Mesenchymal stem cell (in vitro differentiated cells and primary cell): ENCODE data around the gene HOXC10.

Experiments used
- DNase-seq: peaks from one replicate; pipeline ENCODE4 v3.0.0-alpha.2; 2013
- H2AFZ ChIP-seq: one replicate; pipeline ENCODE4 v1.6.1; 2013; ENCODE audit warnings: low read depth, mild to moderate bottlenecking, control low read depth, inconsistent platforms, low read length, moderate library complexity
- H2AK5ac ChIP-seq: 2 replicates; pipeline ENCODE4 v1.6.1; 2013; ENCODE audit warnings: low read length, moderate library complexity, mild to moderate bottlenecking, inconsistent platforms; ENCODE audit not compliant: severe bottlenecking
- H2BK120ac ChIP-seq: one replicate; pipeline ENCODE4 v1.6.1; 2013; ENCODE audit warnings: low read depth, mild to moderate bottlenecking, inconsistent platforms, low read length, moderate library complexity
- H2BK12ac ChIP-seq, 2 experiments: one replicate each; pipeline ENCODE4 v1.6.1; 2013; ENCODE audit warnings: inconsistent platforms in 2 of 2, low read length in 2 of 2, mild to moderate bottlenecking in 2 of 2, moderate library complexity in 2 of 2, control low read depth in 1 of 2
- H2BK15ac ChIP-seq: one replicate; pipeline ENCODE4 v1.6.1; 2013; ENCODE audit warnings: mild to moderate bottlenecking, low read depth, inconsistent platforms; ENCODE audit not compliant: poor library complexity, severe bottlenecking
- H2BK5ac ChIP-seq: 2 replicates; pipeline ENCODE4 v1.6.1; 2013; ENCODE audit warnings: low read depth, mild to moderate bottlenecking, low read length, control low read depth, inconsistent platforms; ENCODE audit not compliant: poor library complexity, severe bottlenecking
- H3K14ac ChIP-seq, 2 experiments: one replicate each; pipeline ENCODE4 v1.6.1; 2013; ENCODE audit warnings: inconsistent platforms in 2 of 2, low read length in 2 of 2, control low read depth in 1 of 2, mild to moderate bottlenecking in 1 of 2, moderate library complexity in 1 of 2
- H3K18ac ChIP-seq, 2 experiments: one replicate each; pipeline ENCODE4 v1.6.1; 2013; ENCODE audit warnings: inconsistent platforms in 2 of 2, low read length in 2 of 2, control low read depth in 1 of 2, low read depth in 1 of 2, mild to moderate bottlenecking in 1 of 2
- H3K23ac ChIP-seq, 2 experiments: one replicate each; pipeline ENCODE4 v1.6.1; 2013; ENCODE audit warnings: inconsistent platforms in 2 of 2, low read length in 2 of 2, mild to moderate bottlenecking in 2 of 2, moderate library complexity in 2 of 2, control low read depth in 1 of 2
- H3K27ac ChIP-seq: 2 replicates; pipeline ENCODE4 v1.5.1; 2013; ENCODE audit warnings: mild to moderate bottlenecking, moderate library complexity, low read length, control low read depth, inconsistent platforms; ENCODE audit not compliant: poor library complexity, severe bottlenecking
- H3K27me3 ChIP-seq, 2 experiments: 2 replicates each; pipeline versions ENCODE4 v1.6.1 to v1.7.0; 2013; ENCODE audit warnings: low read length in 2 of 2, mild to moderate bottlenecking in 2 of 2, moderate library complexity in 2 of 2, control low read depth in 1 of 2, inconsistent platforms in 1 of 2; ENCODE audit not compliant: control insufficient read depth in 1 of 2, insufficient read depth in 1 of 2
- H3K36me3 ChIP-seq, 2 experiments: 2 replicates each; pipeline versions ENCODE4 v1.6.1 to v1.7.0; 2013; ENCODE audit warnings: low read length in 2 of 2, control low read depth in 1 of 2, inconsistent platforms in 1 of 2, low read depth in 1 of 2, mild to moderate bottlenecking in 1 of 2; ENCODE audit not compliant: insufficient read depth in 2 of 2, control insufficient read depth in 1 of 2
- H3K4ac ChIP-seq, 2 experiments: one replicate each; pipeline ENCODE4 v1.6.1; 2013; ENCODE audit warnings: inconsistent platforms in 2 of 2, low read length in 2 of 2, mild to moderate bottlenecking in 2 of 2, moderate library complexity in 2 of 2, control low read depth in 1 of 2, low read depth in 1 of 2
- H3K4me1 ChIP-seq: 2 replicates; pipeline ENCODE4 v1.6.1; 2013; ENCODE audit warnings: low read depth, low read length, control low read depth; ENCODE audit not compliant: control insufficient read depth, insufficient read depth
- H3K4me2 ChIP-seq: 2 replicates; pipeline ENCODE4 v1.6.1; 2013; ENCODE audit warnings: low read length, mild to moderate bottlenecking, inconsistent platforms; ENCODE audit not compliant: poor library complexity, severe bottlenecking
- H3K4me3 ChIP-seq, 2 experiments: 2 replicates each; pipeline versions ENCODE4 v1.5.1 to v1.7.0; 2013; ENCODE audit warnings: low read length in 2 of 2, mild to moderate bottlenecking in 2 of 2, control low read depth in 1 of 2, low read depth in 1 of 2; ENCODE audit not compliant: insufficient read depth in 1 of 2
- H3K79me1 ChIP-seq: replicated peaks from 2 replicates; pipeline ENCODE4 v1.6.1; 2013; ENCODE audit warnings: mild to moderate bottlenecking, control low read depth, low read length, inconsistent platforms; ENCODE audit not compliant: poor library complexity, severe bottlenecking
- H3K9ac ChIP-seq: 2 replicates; pipeline ENCODE4 v1.7.0; 2013; ENCODE audit warnings: mild to moderate bottlenecking, low read length, moderate library complexity
- H3K9me3 ChIP-seq: 2 replicates; pipeline ENCODE4 v1.7.0; 2013; ENCODE audit warnings: mild to moderate bottlenecking, low read length; ENCODE audit not compliant: control insufficient read depth
- H4K8ac ChIP-seq: one replicate; pipeline ENCODE4 v1.6.1; 2013; ENCODE audit warnings: inconsistent platforms, mild to moderate bottlenecking, low read length, moderate library complexity
- H4K91ac ChIP-seq: one replicate; pipeline ENCODE4 v1.6.1; 2013; ENCODE audit warnings: mild to moderate bottlenecking, low read length, inconsistent platforms
- WGBS: methylation state at CpG from one replicate; pipeline ENCODE4 v1.1.7; 2013; ENCODE audit warnings: mixed read lengths; 5-methylcytosine and 5-hydroxymethylcytosine counted together

Gene HOXC10

DNA sequence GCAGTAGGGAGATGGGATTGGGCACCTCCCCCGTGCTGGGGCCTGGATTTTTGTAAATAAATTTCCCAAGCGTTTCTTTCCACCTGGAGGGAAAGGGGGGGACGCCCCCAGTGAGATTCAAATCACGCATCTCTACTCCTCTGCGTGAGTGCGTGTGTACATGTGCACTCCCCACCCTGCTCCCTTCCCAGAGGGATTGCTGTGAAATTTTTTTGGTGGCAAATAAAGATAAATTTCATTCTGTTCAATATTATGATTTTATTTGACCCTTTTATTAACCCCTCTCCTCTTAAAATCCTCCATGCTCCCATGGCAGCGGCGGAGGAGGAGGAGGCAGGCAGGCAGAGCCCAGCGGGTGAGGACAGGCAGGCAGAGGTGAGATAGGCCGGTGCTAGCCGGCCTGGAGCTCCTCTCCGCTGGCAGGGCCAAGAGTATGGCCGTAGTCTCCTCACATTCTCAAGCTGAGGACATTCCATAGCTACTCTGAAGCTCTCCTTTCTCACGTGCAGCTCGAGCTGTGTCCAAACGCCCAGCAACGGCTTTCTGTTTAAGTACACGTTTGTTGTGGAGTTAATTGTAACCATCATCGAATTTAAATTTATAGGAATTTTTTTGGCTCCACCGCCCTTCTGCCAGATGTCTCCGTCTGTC, 8.6 kb upstream of the HOXC10 start:
- no peak overlapping the region for H4K91ac ChIP-seq
- no peak overlapping the region for H3K9ac ChIP-seq
- no peak overlapping the region for H2BK120ac ChIP-seq
- no peaks in the 10 kb centered on the region for H3K79me1 ChIP-seq
- no peak overlapping the region for H3K4ac ChIP-seq
- H3K14ac ChIP-seq = no peak overlapping the region
- H3K23ac ChIP-seq = no peak overlapping the region
- no peaks in the 10 kb centered on the region for H3K36me3 ChIP-seq
- 26% methylated on average over 17 of the region's 21 CpGs for WGBS
- peaks cover 23% of the 10 kb centered on the region for H3K4me1 ChIP-seq
- H2AFZ ChIP-seq = no peak overlapping the region
- no peak for DNase-seq
- no peak overlapping the region for H2BK5ac ChIP-seq
- peaks cover 59 to 91% of the 10 kb centered on the region in 2 experiments for H3K27me3 ChIP-seq
- no peak overlapping the region for H4K8ac ChIP-seq
- no peak overlapping the region for H2BK12ac ChIP-seq
- no peak overlapping the region for H2AK5ac ChIP-seq
- H3K27ac ChIP-seq = no peak overlapping the region
- no peak overlapping the region for H3K4me3 ChIP-seq
- H2BK15ac ChIP-seq = no peak overlapping the region
- no peak overlapping the region for H3K4me2 ChIP-seq
- no peaks in the 10 kb centered on the region for H3K9me3 ChIP-seq
- no peak overlapping the region for H3K18ac ChIP-seq

DNA sequence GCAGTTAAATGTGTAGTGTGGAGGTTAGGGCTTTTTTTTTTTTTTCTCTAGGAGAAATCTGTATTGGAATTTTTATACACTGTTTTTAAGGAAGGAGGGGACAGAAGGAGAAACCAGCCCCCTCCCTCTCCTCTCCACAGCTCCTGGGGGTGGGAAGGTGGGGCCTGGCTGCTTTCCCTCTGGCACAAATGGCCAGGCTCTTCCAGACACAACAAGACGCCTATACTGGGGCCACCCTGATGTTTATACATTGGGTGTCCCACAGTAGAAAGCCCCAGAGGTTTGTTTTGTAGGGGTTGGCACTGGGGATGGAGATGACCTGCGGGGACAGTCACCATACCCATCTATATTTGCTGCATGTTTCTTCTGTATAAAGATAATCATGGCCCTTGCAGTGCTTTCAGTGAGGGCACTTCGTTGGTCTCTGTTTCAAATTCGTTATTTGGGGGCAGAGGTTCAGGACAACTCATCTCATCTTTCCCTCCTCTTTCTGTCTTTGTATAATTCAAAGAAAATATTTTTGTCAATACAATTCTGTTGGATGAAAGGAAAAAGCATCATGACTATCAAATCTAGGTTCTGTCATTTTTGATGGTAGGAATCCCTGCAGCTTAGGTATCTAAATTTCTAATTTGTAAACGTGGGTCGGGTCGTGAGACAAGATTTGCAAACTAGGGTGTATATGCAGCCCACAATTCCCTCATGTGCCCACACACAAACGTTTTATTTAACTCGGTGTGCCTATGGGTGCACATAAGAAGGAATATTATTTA, 7.9 kb upstream of the HOXC10 start:
- no peaks in the 10 kb centered on the region for H3K79me1 ChIP-seq
- 12% methylated on average over 4 of the region's 9 CpGs for WGBS
- H4K91ac ChIP-seq = no peak overlapping the region
- no peaks in the 10 kb centered on the region for H3K9me3 ChIP-seq
- H3K18ac ChIP-seq = no peak overlapping the region
- H3K9ac ChIP-seq = no peak overlapping the region
- H3K4ac ChIP-seq = no peak overlapping the region
- no peak overlapping the region for H3K4me3 ChIP-seq
- peaks cover 52 to 91% of the 10 kb centered on the region in 2 experiments for H3K27me3 ChIP-seq
- H3K4me1 ChIP-seq = peaks cover 23% of the 10 kb centered on the region
- H2AK5ac ChIP-seq = no peak overlapping the region
- no peak overlapping the region for H2BK5ac ChIP-seq
- H2BK12ac ChIP-seq = no peak overlapping the region
- no peak overlapping the region for H2BK15ac ChIP-seq
- H3K4me2 ChIP-seq = no peak overlapping the region
- DNase-seq = no peak
- no peak overlapping the region for H3K14ac ChIP-seq
- no peak overlapping the region for H2AFZ ChIP-seq
- no peak overlapping the region for H2BK120ac ChIP-seq
- no peak overlapping the region for H4K8ac ChIP-seq
- H3K27ac ChIP-seq = no peak overlapping the region
- no peaks in the 10 kb centered on the region for H3K36me3 ChIP-seq
- no peak overlapping the region for H3K23ac ChIP-seq

DNA sequence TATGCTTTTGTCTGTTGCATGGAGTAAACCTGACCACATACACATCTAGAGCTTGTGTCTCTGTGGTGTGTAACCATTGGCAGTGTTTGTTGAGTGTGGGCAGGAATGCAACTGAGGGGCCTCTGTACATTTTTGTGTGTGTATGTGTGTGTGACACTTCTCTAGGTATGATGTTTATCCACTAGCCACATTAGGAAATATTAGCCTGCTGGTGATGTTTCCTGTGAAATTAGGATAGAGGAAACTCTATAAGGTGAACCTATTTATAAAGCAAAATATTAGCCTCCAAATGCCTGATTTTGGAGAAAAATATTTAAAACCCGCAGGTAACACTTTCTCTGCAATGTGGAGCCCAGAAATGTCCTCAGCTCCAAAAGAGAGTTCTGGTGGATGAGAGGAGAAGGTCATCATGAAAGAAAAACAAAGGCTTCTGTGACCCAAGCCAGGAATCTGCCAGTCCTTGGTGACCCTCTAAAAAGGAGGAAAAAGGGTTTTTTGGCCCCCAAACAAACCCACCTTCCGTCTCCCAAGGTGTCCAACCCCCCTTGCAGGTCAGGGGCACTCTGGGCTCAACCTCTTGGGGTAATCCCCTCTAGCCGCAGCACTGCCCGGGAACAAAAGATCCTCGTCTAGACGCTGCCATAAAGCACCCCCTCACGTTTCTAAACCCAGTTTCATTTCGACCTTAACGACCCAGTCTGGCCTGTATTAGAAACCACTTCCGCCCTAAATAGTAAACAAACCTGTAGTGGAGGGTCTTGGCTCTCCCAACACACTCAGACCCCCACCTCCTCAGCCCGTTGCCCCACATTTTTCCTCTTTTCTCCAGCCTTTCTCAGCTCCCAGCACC, 7.1 kb upstream of the HOXC10 start:
- Histone ChIP-seq H2BK12ac (no peak overlapping the region), H3K4me3 (no peak overlapping the region), H3K4me2 (no peak overlapping the region), H3K9ac (no peak overlapping the region), H2AK5ac (no peak overlapping the region), H3K27ac (no peak overlapping the region), H2BK15ac (peak overlapping the region; percentile 56), H2AFZ (no peak overlapping the region), H3K9me3 (no peaks in the 10 kb centered on the region), H3K18ac (no peak overlapping the region), H3K4ac (no peak overlapping the region), H3K79me1 (peaks cover under 1% of the 10 kb centered on the region), H3K27me3 (peaks cover 44 to 91% of the 10 kb centered on the region in 2 experiments), H3K23ac (no peak overlapping the region), H4K91ac (no peak overlapping the region), H4K8ac (no peak overlapping the region), H2BK120ac (no peak overlapping the region), H3K36me3 (no peaks in the 10 kb centered on the region), H3K14ac (no peak overlapping the region), H2BK5ac (no peak overlapping the region), H3K4me1 (peaks cover 23% of the 10 kb centered on the region)
- WGBS = 16% methylated on average over 11 of the region's 11 CpGs
- no peak for DNase-seq
